OCI-LY3 (cell line): Measurements from ENCODE around the gene NAMPT.
"Not testable (repeated sequence)": the region's sequence is repeated elsewhere in the genome, so short reads cannot be mapped to it uniquely, and the experiment has no call there.

Experiments
- EZH2phosphoT487 ChIP-seq: fragments of 200-600 bp; shearing (Covaris generic); IDR thresholded peaks from 2 replicates; pipeline ENCODE4 v1.6.1; 2018; ENCODE audit warnings: antibody characterized with exemption, mixed run types, low read depth
- TF ChIP-seq, protein P1 (sequence below): fragments of 200-600, 300-600 bp; sonication (generic); IDR thresholded peaks from 2 replicates; pipeline ENCODE4 v1.5.1; 2014; ENCODE audit warnings: antibody characterized with exemption, low read length, low read depth

DNA sequence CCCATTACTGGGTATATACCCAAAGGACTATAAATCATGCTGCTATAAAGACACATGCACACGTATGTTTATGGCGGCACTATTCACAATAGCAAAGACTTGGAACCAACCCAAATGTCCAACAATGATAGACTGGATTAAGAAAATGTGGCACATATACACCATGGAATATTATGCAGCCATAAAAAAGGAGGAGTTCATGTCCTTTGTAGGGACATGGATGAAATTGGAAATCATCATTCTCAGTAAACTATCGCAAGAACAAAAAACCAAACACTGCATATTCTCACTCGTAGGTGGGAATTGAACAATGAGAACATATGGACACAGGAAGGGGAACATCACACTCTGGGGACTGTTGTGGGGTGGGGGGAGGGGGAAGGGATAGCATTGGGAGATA, 13.8 kb upstream of the NAMPT start:
- TF ChIP-seq, protein P1, sequence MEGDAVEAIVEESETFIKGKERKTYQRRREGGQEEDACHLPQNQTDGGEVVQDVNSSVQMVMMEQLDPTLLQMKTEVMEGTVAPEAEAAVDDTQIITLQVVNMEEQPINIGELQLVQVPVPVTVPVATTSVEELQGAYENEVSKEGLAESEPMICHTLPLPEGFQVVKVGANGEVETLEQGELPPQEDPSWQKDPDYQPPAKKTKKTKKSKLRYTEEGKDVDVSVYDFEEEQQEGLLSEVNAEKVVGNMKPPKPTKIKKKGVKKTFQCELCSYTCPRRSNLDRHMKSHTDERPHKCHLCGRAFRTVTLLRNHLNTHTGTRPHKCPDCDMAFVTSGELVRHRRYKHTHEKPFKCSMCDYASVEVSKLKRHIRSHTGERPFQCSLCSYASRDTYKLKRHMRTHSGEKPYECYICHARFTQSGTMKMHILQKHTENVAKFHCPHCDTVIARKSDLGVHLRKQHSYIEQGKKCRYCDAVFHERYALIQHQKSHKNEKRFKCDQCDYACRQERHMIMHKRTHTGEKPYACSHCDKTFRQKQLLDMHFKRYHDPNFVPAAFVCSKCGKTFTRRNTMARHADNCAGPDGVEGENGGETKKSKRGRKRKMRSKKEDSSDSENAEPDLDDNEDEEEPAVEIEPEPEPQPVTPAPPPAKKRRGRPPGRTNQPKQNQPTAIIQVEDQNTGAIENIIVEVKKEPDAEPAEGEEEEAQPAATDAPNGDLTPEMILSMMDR, result not testable (repeated sequence)
- TF ChIP-seq EZH2phosphoT487, result not testable (repeated sequence)
